Neural progenitor cell (in vitro differentiated cells): ENCODE results near the gene NOB1.

Source experiments
- CTCF ChIP-seq: fragments of 200-600 bp; sonication (generic); IDR thresholded peaks from 2 replicates; pipeline ENCODE4 v1.5.1; 2017; ENCODE audit warnings: antibody characterized with exemption, mild to moderate bottlenecking
- EZH2 ChIP-seq: fragments of 200-600 bp; sonication (generic); IDR thresholded peaks from 2 replicates; pipeline ENCODE4 v1.6.1; 2017; ENCODE audit warnings: antibody characterized with exemption, mild to moderate bottlenecking, moderate library complexity

GRCh38 chr16:69793526-69793925 is 38.8 kb upstream of the NOB1 start:
- TF ChIP-seq EZH2 (no peak), CTCF (no peak)
